AG10803 (cell line): ENCODE data around the gene SLC12A4.
"Not testable (repeated sequence)": the region's sequence is repeated elsewhere in the genome, so short reads cannot be mapped to it uniquely, and the experiment has no call there.

Experiments used
- DNase-seq: peaks from one replicate; pipeline ENCODE4 v3.0.0; 2010; ENCODE audit warnings: low read depth
- H3K4me3 ChIP-seq: 2 replicates; pipeline ENCODE4 v1.5.1; 2011; ENCODE audit warnings: mild to moderate bottlenecking, low read length, control low read depth
- CTCF ChIP-seq: conservative IDR thresholded peaks from 2 replicates; pipeline ENCODE4 v1.5.1; 2011; ENCODE audit warnings: mild to moderate bottlenecking, low read length, control low read depth, inconsistent platforms

Gene SLC12A4

GRCh38 chr16:67922740-67923139 is 45.7 kb downstream of the SLC12A4 start:
- no peak for TF ChIP-seq CTCF
- H3K4me3 ChIP-seq, result no peak overlapping the region
- no peak for DNase-seq

- TF ChIP-seq CTCF, result no peak
- no peak for DNase-seq
- no peak overlapping the region for H3K4me3 ChIP-seq
Observed at GRCh38 chr16:67922221-67922620, 46.2 kb downstream of the SLC12A4 start.

GRCh38 chr16:67919622-67920221 is 48.7 kb downstream of the SLC12A4 start:
- TF ChIP-seq CTCF, result no peak
- DNase-seq, result no peak

GRCh38 chr16:67917852-67918236 is 50.6 kb downstream of the SLC12A4 start:
- H3K4me3 ChIP-seq, result no peak overlapping the region
- peak; percentile 73 for DNase-seq
- TF ChIP-seq CTCF, result no peak

More at GRCh38 chr16:67919622-67920221, 48.7 kb downstream of the SLC12A4 start:
- H3K4me3 ChIP-seq, result no peak overlapping the region

GRCh38 chr16:67917140-67917851 is 51.1 kb downstream of the SLC12A4 start:
- DNase-seq, result peak; percentile 65
- no peak overlapping the region for H3K4me3 ChIP-seq
- TF ChIP-seq CTCF, result no peak

- H3K4me3 ChIP-seq, result no peak overlapping the region
- TF ChIP-seq CTCF, result no peak
- no peak for DNase-seq
Observed at GRCh38 chr16:67915831-67916723, 52.4 kb downstream of the SLC12A4 start.

- H3K4me3 ChIP-seq, DNase-seq: not testable (repeated sequence)
Observed at GRCh38 chr16:67915496-67915769, 53.0 kb downstream of the SLC12A4 start.
